IPS-18a (cell line): ENCODE results near the gene CEACAM18.
A peak's percentile ranks its signal among the peaks of the same experiment; 100 is the strongest.

Source experiments
- H3K27ac ChIP-seq: one replicate; pipeline ENCODE4 v1.5.1; 2013; ENCODE audit warnings: low read length
- H3K27me3 ChIP-seq: one replicate; pipeline ENCODE4 v1.6.1; 2013; ENCODE audit warnings: mild to moderate bottlenecking, low read length; ENCODE audit not compliant: control insufficient read depth, insufficient read depth
- H3K36me3 ChIP-seq: one replicate; pipeline ENCODE4 v1.6.1; 2013; ENCODE audit warnings: low read depth, low read length; ENCODE audit not compliant: control insufficient read depth
- H3K4me1 ChIP-seq: one replicate; pipeline ENCODE4 v1.6.1; 2013; ENCODE audit warnings: low read depth, low read length; ENCODE audit not compliant: control insufficient read depth
- H3K4me3 ChIP-seq: one replicate; pipeline ENCODE4 v1.5.1; 2013; ENCODE audit warnings: low read length
- H3K9ac ChIP-seq: one replicate; pipeline ENCODE4 v1.6.1; 2013; ENCODE audit warnings: mild to moderate bottlenecking, low read length, moderate library complexity
- H3K9me3 ChIP-seq: one replicate; pipeline ENCODE4 v1.6.1; 2013; ENCODE audit warnings: low read depth, low read length; ENCODE audit not compliant: control insufficient read depth

CEACAM18 gene

GRCh38 chr19:51448411-51449016 is 29.8 kb upstream of the CEACAM18 start:
- Histone ChIP-seq H3K9ac (no peak overlapping the region), H3K27ac (no peak overlapping the region), H3K4me1 (no peaks in the 10 kb centered on the region), H3K27me3 (no peaks in the 10 kb centered on the region), H3K4me3 (no peak overlapping the region), H3K9me3 (peaks cover 4% of the 10 kb centered on the region), H3K36me3 (no peaks in the 10 kb centered on the region)

GRCh38 chr19:51450730-51451307 is 27.5 kb upstream of the CEACAM18 start:
- no peak overlapping the region for H3K27ac ChIP-seq
- H3K27me3 ChIP-seq = no peaks in the 10 kb centered on the region
- peaks cover 4% of the 10 kb centered on the region for H3K9me3 ChIP-seq
- no peaks in the 10 kb centered on the region for H3K36me3 ChIP-seq
- H3K4me1 ChIP-seq = no peaks in the 10 kb centered on the region
- H3K4me3 ChIP-seq = no peak overlapping the region
- no peak overlapping the region for H3K9ac ChIP-seq

GRCh38 chr19:51456541-51457290 is 21.6 kb upstream of the CEACAM18 start:
- Histone ChIP-seq H3K9ac (no peak overlapping the region), H3K4me1 (no peaks in the 10 kb centered on the region), H3K36me3 (no peaks in the 10 kb centered on the region), H3K27me3 (no peaks in the 10 kb centered on the region), H3K27ac (no peak overlapping the region), H3K9me3 (no peaks in the 10 kb centered on the region), H3K4me3 (no peak overlapping the region)

GRCh38 chr19:51457351-51458013 is 20.9 kb upstream of the CEACAM18 start:
- Histone ChIP-seq H3K27me3 (no peaks in the 10 kb centered on the region), H3K4me1 (no peaks in the 10 kb centered on the region), H3K27ac (no peak overlapping the region), H3K36me3 (no peaks in the 10 kb centered on the region), H3K9me3 (no peaks in the 10 kb centered on the region), H3K4me3 (no peak overlapping the region), H3K9ac (no peak overlapping the region)

- Histone ChIP-seq H3K27me3 (peaks cover 5% of the 10 kb centered on the region), H3K9me3 (no peaks in the 10 kb centered on the region), H3K27ac (no peak within 1 kb of the TSS), H3K36me3 (no peaks in the 10 kb centered on the region), H3K4me1 (no peaks in the 10 kb centered on the region), H3K4me3 (no peak within 1 kb of the TSS), H3K9ac (no peak within 1 kb of the TSS)
Measured at GRCh38 chr19:51458051-51458645, 20.2 kb upstream of the CEACAM18 start, which contains the start of gene SIGLEC8. Gene SIGLEC8, minus strand, starts transcription at chr19:51458454. Its CDS starts 67 bp downstream, at chr19:51458387.

GRCh38 chr19:51458899-51459505 is 19.3 kb upstream of the CEACAM18 start:
- no peak overlapping the region for H3K4me3 ChIP-seq

GRCh38 chr19:51460164-51460992 is 18.0 kb upstream of the CEACAM18 start:
- Histone ChIP-seq H3K9me3 (no peaks in the 10 kb centered on the region), H3K4me1 (no peaks in the 10 kb centered on the region), H3K27ac (no peak overlapping the region), H3K27me3 (peaks cover 22% of the 10 kb centered on the region), H3K4me3 (peak overlapping the region; percentile 55), H3K36me3 (no peaks in the 10 kb centered on the region), H3K9ac (no peak overlapping the region)

More at GRCh38 chr19:51458899-51459505, 19.3 kb upstream of the CEACAM18 start:
- Histone ChIP-seq H3K9me3 (no peaks in the 10 kb centered on the region), H3K36me3 (no peaks in the 10 kb centered on the region), H3K27me3 (peaks cover 10% of the 10 kb centered on the region), H3K9ac (no peak overlapping the region), H3K4me1 (no peaks in the 10 kb centered on the region), H3K27ac (no peak overlapping the region)

- Histone ChIP-seq H3K27me3 (peaks cover 36% of the 10 kb centered on the region), H3K9me3 (no peaks in the 10 kb centered on the region), H3K4me1 (no peaks in the 10 kb centered on the region), H3K36me3 (no peaks in the 10 kb centered on the region), H3K9ac (no peak overlapping the region), H3K27ac (no peak overlapping the region), H3K4me3 (no peak overlapping the region)
Measured at GRCh38 chr19:51461723-51462161, 16.6 kb upstream of the CEACAM18 start.

GRCh38 chr19:51462276-51462675 is 16.1 kb upstream of the CEACAM18 start:
- no peak overlapping the region for H3K27ac ChIP-seq
- no peaks in the 10 kb centered on the region for H3K4me1 ChIP-seq
- no peak overlapping the region for H3K4me3 ChIP-seq
- no peaks in the 10 kb centered on the region for H3K9me3 ChIP-seq
- peaks cover 41% of the 10 kb centered on the region for H3K27me3 ChIP-seq
- no peak overlapping the region for H3K9ac ChIP-seq
- no peaks in the 10 kb centered on the region for H3K36me3 ChIP-seq

GRCh38 chr19:51462681-51463080 is 15.7 kb upstream of the CEACAM18 start:
- H3K4me3 ChIP-seq = no peak overlapping the region
- H3K27ac ChIP-seq = no peak overlapping the region
- H3K9ac ChIP-seq = no peak overlapping the region
- peaks cover 44% of the 10 kb centered on the region for H3K27me3 ChIP-seq
- H3K36me3 ChIP-seq = no peaks in the 10 kb centered on the region
- H3K9me3 ChIP-seq = no peaks in the 10 kb centered on the region
- H3K4me1 ChIP-seq = no peaks in the 10 kb centered on the region
